Mucosa of rectum (tissue), 2 donors: ENCODE data around the gene LINS1.

ENCODE experiments used
- H3K27ac ChIP-seq, 2 donors: one replicate each; pipeline ENCODE4 v1.7.0; 2013; ENCODE audit warnings: inconsistent platforms in 2 of 2, low read depth in 2 of 2, low read length in 2 of 2
- H3K27me3 ChIP-seq, 2 donors: one replicate each; pipeline ENCODE4 v1.7.0; 2013; ENCODE audit warnings: low read length in 2 of 2; ENCODE audit not compliant: control insufficient read depth in 2 of 2, insufficient read depth in 2 of 2
- H3K36me3 ChIP-seq, 2 donors: one replicate each; pipeline ENCODE4 v1.7.0; 2013; ENCODE audit warnings: low read length in 2 of 2; ENCODE audit not compliant: control insufficient read depth in 2 of 2, insufficient read depth in 2 of 2
- H3K4me1 ChIP-seq, 2 donors: one replicate each; pipeline ENCODE4 v1.7.0; 2013; ENCODE audit warnings: low read length in 2 of 2, mild to moderate bottlenecking in 1 of 2; ENCODE audit not compliant: control insufficient read depth in 2 of 2, insufficient read depth in 2 of 2
- H3K4me3 ChIP-seq, 2 donors: one replicate each; pipeline ENCODE4 v1.7.0; 2013; ENCODE audit warnings: low read length in 2 of 2
- H3K9ac ChIP-seq, 2 donors: one replicate each; pipeline ENCODE4 v1.7.0; 2013; ENCODE audit warnings: low read length in 2 of 2, low read depth in 1 of 2, mild to moderate bottlenecking in 1 of 2
- H3K9me3 ChIP-seq, 2 donors: one replicate each; pipeline ENCODE4 v1.7.0; 2013; ENCODE audit warnings: low read length in 2 of 2; ENCODE audit not compliant: control insufficient read depth in 2 of 2
- donor health status: healthy.
- donor health status: Normal muscosa, but diverticular disease.

LINS1 gene

GRCh38 chr15:100633763-100634075, 31.7 kb upstream of the LINS1 start:
- peaks cover 20 to 31% of the 10 kb centered on the region in 2 donors for H3K36me3 ChIP-seq

GRCh38 chr15:100631831-100632230, 29.8 kb upstream of the LINS1 start:
- peaks cover 0 to 7% of the 10 kb centered on the region in 2 donors for H3K4me1 ChIP-seq
- H3K36me3 ChIP-seq: peaks cover 20 to 31% of the 10 kb centered on the region in 2 donors
- no peak overlapping the region for H3K27ac ChIP-seq
- H3K9ac ChIP-seq: no peak overlapping the region
- no peak overlapping the region for H3K4me3 ChIP-seq
- no peaks in the 10 kb centered on the region for H3K9me3 ChIP-seq
- no peaks in the 10 kb centered on the region for H3K27me3 ChIP-seq

More at GRCh38 chr15:100633763-100634075, 31.7 kb upstream of the LINS1 start:
- H3K9me3 ChIP-seq: no peaks in the 10 kb centered on the region
- H3K4me3 ChIP-seq: no peak overlapping the region
- H3K27me3 ChIP-seq: no peaks in the 10 kb centered on the region
- H3K9ac ChIP-seq: no peak overlapping the region
- peaks cover under 1 to 10% of the 10 kb centered on the region in 2 donors for H3K4me1 ChIP-seq
- no peak overlapping the region for H3K27ac ChIP-seq

DNA sequence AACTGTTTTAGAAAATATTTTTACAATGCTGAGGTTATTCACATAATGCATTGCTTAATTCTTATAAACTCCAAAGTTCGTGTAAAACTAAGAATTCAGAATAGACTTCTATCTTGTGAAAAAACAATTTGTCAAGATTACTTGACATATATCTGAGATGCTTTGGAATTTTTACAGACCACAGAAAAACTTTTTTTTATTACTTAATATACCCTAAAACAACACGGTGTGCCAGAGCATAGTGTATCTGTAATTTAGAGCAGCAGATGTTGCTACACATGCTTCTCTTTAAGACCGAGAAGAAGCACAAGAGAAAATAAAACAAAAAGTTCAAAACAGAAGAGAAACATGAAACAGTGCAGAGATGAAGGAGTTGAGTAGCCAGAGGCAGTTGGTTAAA, 26.8 kb upstream of the LINS1 start:
- Histone ChIP-seq H3K4me1 (no peaks in the 10 kb centered on the region), H3K4me3 (no peak overlapping the region), H3K27me3 (no peaks in the 10 kb centered on the region), H3K27ac (no peak overlapping the region), H3K9ac (no peak overlapping the region), H3K36me3 (peaks cover 20 to 31% of the 10 kb centered on the region in 2 donors), H3K9me3 (no peaks in the 10 kb centered on the region)

GRCh38 chr15:100627789-100628395, 25.9 kb upstream of the LINS1 start:
- H3K4me1 ChIP-seq: no peaks in the 10 kb centered on the region
- no peaks in the 10 kb centered on the region for H3K9me3 ChIP-seq
- H3K36me3 ChIP-seq: peaks cover 20 to 30% of the 10 kb centered on the region in 2 donors
- no peak overlapping the region for H3K4me3 ChIP-seq
- no peak overlapping the region for H3K9ac ChIP-seq
- no peaks in the 10 kb centered on the region for H3K27me3 ChIP-seq
- H3K27ac ChIP-seq: no peak overlapping the region

DNA sequence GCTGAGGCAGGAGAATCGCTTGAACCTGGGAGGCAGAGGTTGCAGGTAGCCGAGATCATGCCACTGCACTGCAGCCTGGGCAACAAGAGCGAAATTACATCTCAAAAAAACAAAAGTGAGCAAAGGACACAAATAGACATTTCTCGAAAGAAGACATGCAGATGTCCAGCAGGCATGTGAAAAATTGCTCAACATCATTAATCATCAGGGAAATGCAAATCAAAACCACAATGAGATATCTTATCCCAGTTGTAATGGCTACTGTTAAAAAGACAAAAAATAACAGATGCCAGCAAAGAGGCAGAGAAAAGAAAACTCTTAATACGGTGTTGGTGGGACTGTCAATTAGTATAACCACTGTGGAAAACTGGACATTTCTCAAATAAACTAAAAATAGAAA, 21.3 kb upstream of the LINS1 start:
- Histone ChIP-seq H3K9me3 (no peaks in the 10 kb centered on the region), H3K36me3 (peaks cover 15 to 17% of the 10 kb centered on the region in 2 donors), H3K4me1 (no peaks in the 10 kb centered on the region), H3K9ac (no peak overlapping the region), H3K27ac (no peak overlapping the region), H3K27me3 (no peaks in the 10 kb centered on the region), H3K4me3 (no peak overlapping the region)

- Histone ChIP-seq H3K4me3 (no peak overlapping the region), H3K9me3 (no peaks in the 10 kb centered on the region), H3K9ac (no peak overlapping the region), H3K27me3 (no peaks in the 10 kb centered on the region), H3K36me3 (peaks cover 20 to 30% of the 10 kb centered on the region in 2 donors), H3K4me1 (peaks cover 18 to 27% of the 10 kb centered on the region in 2 donors), H3K27ac (no peak overlapping the region)
Measured at GRCh38 chr15:100616700-100617099, 14.7 kb upstream of the LINS1 start.

GRCh38 chr15:100615801-100616200, 13.8 kb upstream of the LINS1 start:
- Histone ChIP-seq H3K27ac (peak overlapping the region; percentile 56 to 69), H3K4me3 (no peak overlapping the region), H3K4me1 (peaks cover 18 to 27% of the 10 kb centered on the region in 2 donors), H3K9ac (no peak overlapping the region), H3K36me3 (peaks cover 23 to 35% of the 10 kb centered on the region in 2 donors), H3K27me3 (no peaks in the 10 kb centered on the region), H3K9me3 (no peaks in the 10 kb centered on the region)

DNA sequence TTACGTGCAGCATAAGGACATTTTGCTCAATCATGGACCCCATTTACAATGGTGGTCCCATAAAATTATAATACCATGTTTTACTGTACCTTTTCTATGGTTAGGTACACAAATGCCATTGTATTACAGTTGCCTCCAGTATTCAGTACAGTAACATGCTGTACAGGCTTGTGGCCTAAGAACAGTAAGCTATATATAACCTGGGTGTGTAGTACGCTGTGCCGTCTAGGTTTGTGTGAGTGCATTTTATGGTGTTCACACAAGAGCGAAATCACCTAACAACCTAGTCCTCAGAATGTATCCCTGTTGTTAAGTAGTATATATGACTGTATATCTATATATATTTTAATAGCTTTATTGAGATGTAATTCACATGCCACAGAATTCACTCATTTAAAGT, 12.9 kb upstream of the LINS1 start:
- Histone ChIP-seq H3K36me3 (peaks cover 20 to 32% of the 10 kb centered on the region in 2 donors), H3K4me1 (peaks cover 18 to 27% of the 10 kb centered on the region in 2 donors), H3K9ac (no peak overlapping the region), H3K4me3 (no peak overlapping the region), H3K27ac (peak overlapping the region; percentile 69 to 80), H3K9me3 (no peaks in the 10 kb centered on the region), H3K27me3 (no peaks in the 10 kb centered on the region)

DNA sequence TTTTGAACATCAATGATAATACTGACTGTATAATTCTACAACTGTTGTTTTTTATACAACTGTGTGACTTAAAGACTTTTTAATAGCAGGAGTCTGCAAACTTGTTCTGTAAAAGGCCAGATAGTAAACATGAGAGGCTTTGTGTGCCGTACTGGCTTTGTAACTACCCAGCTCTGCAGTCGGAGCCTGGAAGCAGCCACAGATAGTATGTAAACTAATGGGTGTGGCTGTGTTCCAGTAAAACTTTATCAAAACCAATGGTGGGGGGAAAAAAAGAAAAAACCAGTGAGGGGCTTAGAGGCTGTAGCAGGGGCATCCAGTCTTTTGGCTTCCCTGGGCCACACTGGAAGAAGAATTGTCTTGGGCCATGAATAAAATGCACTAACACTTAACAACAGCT, 12.4 kb upstream of the LINS1 start:
- Histone ChIP-seq H3K36me3 (peaks cover 24 to 31% of the 10 kb centered on the region in 2 donors), H3K9ac (peak overlapping the region in 1 of 2 donors; percentile 11), H3K27ac (peak overlapping the region; percentile 69 to 80), H3K4me1 (peaks cover 18 to 27% of the 10 kb centered on the region in 2 donors), H3K27me3 (no peaks in the 10 kb centered on the region), H3K9me3 (no peaks in the 10 kb centered on the region), H3K4me3 (peak overlapping the region in 1 of 2 donors; percentile 24)

- peak overlapping the region; percentile 59 to 80 for H3K27ac ChIP-seq
- H3K9ac ChIP-seq: peak overlapping the region in 1 of 2 donors; percentile 18
- no peaks in the 10 kb centered on the region for H3K9me3 ChIP-seq
- peaks cover 21 to 35% of the 10 kb centered on the region in 2 donors for H3K36me3 ChIP-seq
- H3K27me3 ChIP-seq: no peaks in the 10 kb centered on the region
- H3K4me1 ChIP-seq: peaks cover 18 to 27% of the 10 kb centered on the region in 2 donors
- H3K4me3 ChIP-seq: no peak overlapping the region
Measured at GRCh38 chr15:100613208-100613607, 11.2 kb upstream of the LINS1 start.
